GM21723 (cell line): ENCODE results near the gene TMEM145.
"Not testable (repeated sequence)": the region's sequence is repeated elsewhere in the genome, so short reads cannot be mapped to it uniquely, and the experiment has no call there.

Experiments
- ATAC-seq: cut with Tn5 transposase; IDR thresholded peaks from one replicate; pipeline ENCODE4 v1.9.1; 2021; ENCODE audit warnings: mild to moderate bottlenecking, moderate library complexity; ENCODE audit not compliant: unreplicated experiment

Gene TMEM145

DNA sequence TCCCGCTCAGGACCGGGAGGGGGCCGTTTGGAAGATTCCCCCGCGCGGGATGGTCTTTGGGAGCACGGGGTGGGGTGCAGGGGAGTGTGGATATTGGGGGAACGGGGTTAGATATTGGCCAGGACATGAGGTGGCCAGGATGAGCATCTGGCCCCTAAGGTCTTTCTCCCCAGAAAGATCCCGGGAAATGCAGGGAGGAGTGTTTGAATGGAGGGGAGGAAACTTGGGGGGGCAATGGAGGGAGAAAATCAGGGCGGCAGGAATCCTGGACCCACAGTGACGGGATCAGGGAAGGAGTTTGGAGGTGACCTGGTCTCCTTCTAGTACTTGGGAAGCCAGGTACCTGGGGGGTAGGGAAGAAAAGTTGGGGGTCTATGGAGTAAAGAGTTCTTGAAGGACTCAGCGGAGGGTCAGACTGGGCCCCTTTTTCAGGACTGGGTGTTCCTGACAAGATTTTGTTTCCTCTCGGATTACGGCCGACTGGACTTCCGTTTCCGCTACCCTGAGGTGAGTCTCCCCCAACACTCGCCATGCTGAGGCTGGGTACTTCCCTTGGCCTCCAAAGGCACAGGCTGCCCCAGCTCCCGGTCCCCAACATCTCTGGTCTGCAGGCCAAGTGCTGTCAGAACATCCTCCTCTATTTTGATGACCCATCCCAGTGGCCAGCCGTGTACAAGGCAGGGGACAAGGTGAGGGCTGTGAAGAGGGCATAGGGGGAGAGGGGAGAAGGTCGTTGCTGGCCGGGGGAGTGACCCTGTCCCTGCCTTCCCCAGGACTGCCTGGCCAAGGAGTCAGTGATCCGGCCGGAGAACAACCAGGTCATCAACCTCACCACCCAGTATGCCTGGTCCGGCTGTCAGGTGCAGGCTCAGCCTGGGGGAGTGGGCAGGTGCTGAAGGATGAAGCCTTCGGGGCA is 989 bp downstream of the TMEM145 start:
- no peak for ATAC-seq

GRCh38 chr19:42315024-42315423 is 1.9 kb downstream of the TMEM145 start:
- ATAC-seq, result no peak

- ATAC-seq, result no peak
Observed at GRCh38 chr19:42316223-42317211, 3.4 kb downstream of the TMEM145 start.

GRCh38 chr19:42317535-42317934 is 4.4 kb downstream of the TMEM145 start:
- no peak for ATAC-seq

DNA sequence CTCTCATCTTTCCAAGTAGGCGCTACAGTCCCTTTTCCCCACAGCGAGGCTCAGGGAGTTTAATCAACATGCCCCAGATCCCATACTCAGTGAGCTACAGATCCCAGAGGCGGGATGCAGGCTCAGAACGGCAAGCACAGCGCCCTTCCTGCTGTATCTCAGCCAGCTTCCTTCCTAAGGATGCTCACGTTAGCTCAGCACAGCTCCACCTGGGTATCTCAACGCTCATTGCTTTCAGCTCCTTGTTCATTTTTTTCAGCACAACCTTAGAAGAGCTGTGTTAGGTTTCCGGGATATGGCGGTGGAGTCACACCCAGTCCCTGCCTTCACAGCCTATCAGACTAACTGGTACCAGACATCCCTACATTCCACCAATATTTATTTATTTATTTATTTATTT is 9.2 kb downstream of the TMEM145 start:
- ATAC-seq, result no peak

DNA sequence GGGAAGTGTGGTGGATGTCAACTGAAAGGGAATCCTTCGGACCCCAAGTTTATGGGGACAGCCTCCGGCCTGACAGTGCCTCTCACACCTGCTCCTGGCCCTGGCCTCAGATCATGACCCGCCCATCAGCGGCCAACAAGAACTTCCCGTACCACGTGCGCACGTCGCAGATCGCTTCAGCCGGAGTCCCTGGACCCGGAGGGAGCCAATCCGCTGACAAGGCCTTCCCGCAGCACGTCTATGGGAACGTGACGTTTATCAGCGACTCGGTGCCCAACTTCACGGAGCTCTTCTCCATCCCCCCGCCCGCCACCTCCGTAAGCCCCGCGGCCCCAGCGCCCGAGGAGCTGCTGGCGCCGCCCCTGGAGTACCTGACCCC is 10.4 kb downstream of the TMEM145 start:
- ATAC-seq, result no peak

GRCh38 chr19:42323852-42324654 is 10.9 kb downstream of the TMEM145 start:
- no peak for ATAC-seq

DNA sequence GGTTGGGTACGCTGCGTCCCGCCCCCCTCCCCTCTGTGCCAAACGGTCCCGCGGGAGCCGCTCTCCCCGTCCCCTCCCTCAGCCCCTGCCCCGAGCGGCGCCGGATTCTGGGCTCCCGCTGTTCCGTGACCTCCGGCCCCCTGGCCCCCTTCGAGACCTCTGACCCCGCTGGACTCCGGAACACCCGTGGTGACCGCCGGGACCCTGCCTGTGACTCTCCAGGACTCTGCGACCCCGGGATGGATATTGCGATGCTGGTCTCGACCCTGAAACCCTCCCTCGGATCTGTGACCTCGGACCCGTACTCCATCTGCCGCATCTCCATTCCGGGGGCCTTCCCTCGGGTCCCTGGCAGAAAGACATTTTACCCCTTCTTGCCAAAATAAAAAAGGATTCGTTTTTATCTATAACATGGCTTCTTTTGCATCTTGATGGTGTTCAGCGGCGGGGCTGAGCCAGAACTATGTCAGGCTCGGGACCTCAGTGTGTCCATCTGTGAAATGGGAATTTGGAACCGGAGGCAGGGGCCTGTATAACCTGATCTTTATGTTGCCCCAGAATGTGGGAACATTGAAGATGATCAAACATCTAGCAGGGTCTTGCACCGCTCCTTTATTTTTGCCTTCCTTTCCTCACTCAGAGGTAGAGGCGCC is 11.7 kb downstream of the TMEM145 start:
- ATAC-seq, result no peak

DNA sequence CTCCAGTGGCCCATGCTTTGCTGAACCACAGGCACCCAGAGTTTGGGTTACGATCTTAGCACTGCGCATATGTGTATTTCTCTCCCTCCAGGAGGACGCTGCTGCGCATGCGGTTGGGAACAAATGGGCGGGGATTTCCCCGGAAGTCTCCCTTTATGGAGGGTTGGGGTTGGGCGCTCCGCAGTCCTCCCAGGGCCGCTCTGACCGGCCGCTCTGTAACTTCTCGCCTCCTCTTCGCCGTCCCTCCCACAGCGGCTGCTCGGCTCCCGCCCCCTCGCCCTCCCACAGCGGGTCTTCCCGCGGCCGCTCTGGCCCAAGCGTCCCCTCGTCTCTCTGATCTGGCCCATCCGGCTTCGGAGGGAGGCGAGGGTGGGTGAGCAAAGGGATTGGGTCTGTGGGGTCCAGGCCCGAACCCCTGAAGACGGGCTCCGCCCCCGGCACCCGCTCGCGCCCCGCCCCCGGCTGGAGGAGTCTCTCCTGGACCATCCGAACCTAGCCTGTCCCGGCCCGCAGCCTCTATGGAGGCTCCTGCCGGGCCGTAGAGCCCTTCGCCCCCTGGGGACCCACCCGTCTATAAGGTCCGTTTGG is 12.3 kb downstream of the TMEM145 start, which contains the start of gene MEGF8:
TSS of gene MEGF8 (plus strand) at position 328 of the 588 bp plus-strand sequence. CDS start 609 bp downstream, outside the sequence.
- peak; percentile 89 for ATAC-seq

GRCh38 chr19:42325896-42326771 is 13.0 kb downstream of the TMEM145 start:
- ATAC-seq, result peak; percentile 20

DNA sequence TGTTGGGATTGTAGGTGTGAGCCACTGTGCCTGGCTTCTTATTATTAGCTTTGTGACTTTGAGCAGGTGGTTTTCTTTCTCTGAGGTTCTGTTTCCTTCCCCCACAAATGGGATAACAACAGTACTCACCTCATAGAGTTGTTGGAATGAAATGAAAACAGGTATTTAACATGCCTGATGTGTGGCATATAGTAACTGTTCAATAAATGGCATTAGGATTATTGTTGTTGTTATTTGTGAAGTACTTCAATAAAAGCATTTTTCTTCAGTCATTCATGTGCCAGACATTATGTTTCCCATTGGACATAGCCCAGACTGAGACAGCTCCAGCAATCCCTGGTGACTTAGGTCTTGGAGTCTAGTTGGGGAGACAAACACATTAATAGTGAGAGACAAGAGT is 13.9 kb downstream of the TMEM145 start:
- ATAC-seq, result no peak

DNA sequence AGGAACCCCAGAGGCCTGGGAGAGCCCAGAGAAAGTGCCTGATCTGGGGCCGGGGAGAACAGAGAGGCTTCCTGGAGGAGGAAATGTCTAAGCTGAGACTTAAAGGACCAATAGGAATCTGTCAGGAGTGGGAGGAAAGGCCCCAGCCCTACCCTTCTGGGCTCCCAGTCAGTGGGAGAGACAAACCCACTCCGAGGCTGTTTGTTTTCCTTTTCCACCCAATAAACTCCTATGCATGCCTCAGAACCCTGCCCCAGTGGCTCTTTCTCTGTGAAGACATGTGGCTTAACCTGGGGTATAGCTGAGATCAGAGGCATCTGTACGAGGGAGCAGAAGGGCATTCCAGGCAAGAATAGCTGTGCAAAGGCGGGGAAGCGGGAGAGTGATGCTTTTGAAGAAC is 14.3 kb downstream of the TMEM145 start:
- ATAC-seq, result no peak

DNA sequence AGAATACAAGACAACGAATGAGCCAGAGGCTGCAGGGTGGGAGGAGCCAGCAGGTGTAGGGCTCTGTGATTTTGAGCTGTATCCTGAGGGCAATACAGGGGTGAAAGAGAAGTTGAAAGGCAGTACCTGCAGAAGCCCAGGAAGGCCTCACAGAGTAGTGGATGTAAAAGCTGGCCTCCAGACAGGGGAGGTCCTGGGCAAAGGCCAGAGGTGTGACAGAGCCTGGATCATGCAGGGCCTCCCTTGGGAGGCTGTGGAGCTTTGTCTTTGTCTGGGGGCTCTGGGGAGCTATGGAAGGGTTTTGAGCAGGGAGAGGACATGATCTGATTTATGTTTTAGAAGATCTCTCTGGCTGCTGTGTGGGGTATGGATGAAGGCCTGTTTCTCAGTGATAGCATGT is 15.0 kb downstream of the TMEM145 start:
- no peak for ATAC-seq

DNA sequence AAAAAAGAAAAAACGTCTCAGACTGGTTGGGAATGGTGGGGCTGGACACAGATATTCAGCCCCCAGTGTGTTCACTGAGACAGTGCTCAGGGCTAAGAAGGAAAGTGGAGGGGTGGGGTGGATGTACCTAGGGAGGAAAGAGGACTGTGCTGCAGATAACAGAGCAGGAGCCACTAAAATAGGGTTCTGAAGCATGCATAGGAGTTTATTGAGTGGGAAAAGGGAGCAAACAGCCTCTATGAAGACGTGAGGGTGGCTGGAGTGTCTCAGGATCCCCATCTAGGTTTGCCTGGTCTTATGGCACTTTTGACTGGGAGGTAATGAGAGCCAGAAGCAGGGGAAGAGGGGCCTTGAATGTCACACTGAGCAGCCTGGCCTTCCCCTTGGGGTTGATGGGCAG is 15.7 kb downstream of the TMEM145 start:
- ATAC-seq, result no peak

- no peak for ATAC-seq
Observed at GRCh38 chr19:42330241-42330711, 17.2 kb downstream of the TMEM145 start.

DNA sequence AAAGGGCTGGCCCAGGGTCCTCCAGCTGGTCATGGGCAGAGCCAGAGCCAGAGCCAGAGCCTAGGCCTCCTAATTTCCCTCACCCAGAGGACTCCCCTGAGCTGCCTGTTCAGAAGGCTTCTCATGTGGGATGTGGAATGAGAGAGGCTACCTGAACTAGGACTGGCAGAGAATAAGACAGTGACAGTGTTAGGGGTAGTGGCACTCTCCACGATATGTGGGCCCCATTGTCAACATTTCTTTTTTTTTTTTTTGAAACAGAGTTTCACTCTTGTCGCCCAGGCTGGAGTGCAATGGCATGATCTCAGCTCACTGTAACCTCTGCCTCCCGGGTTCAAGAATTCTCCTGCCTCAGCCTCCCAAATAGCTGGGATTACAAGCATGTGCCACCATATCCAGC is 18.2 kb downstream of the TMEM145 start:
- ATAC-seq, result not testable (repeated sequence)

- ATAC-seq, result no peak
Observed at GRCh38 chr19:42332059-42332458, 18.9 kb downstream of the TMEM145 start.

- no peak for ATAC-seq
Observed at GRCh38 chr19:42333018-42333417, 19.9 kb downstream of the TMEM145 start.
